ENCODE results near the gene MBP. TPM values are rescaled to one million over a fixed set of nuclear protein-coding genes. Genes with fewer than 3 reads are reported as not detected.

The MBP gene
- total RNA-seq, 1 donor from 2014 or later = 78.9 TPM

GRCh38 chr18:77031662-77032061 is 100.9 kb downstream of the MBP start:
- DNase-seq (no peak), ATAC-seq (peak; percentile 34)
- Histone ChIP-seq H3K36me3 (no peaks in the 10 kb centered on the region), H3K27me3 (no peaks in the 10 kb centered on the region), H3K4me1 (no peaks in the 10 kb centered on the region), H3K4me3 (no peak overlapping the region), H3K27ac (no peak overlapping the region), H3K9me3 (no peaks in the 10 kb centered on the region)
- TF ChIP-seq CTCF (IDR thresholded peaks at IDR 0.05) = no peak
- intact Hi-C loops (cut with DNase I) = no loop called here

GRCh38 chr18:77030201-77030600 is 102.4 kb downstream of the MBP start:
- no peak for TF ChIP-seq CTCF (IDR thresholded peaks at IDR 0.05)
- peaks cover 8% of the 10 kb centered on the region for H3K36me3 ChIP-seq
- no peaks in the 10 kb centered on the region for H3K9me3 ChIP-seq
- ATAC-seq (no peak), DNase-seq (no peak)
- intact Hi-C loops (cut with DNase I) = no loop called here
- no peak overlapping the region for H3K4me3 ChIP-seq
- H3K4me1 ChIP-seq = no peaks in the 10 kb centered on the region
- H3K27ac ChIP-seq = no peak overlapping the region
- no peaks in the 10 kb centered on the region for H3K27me3 ChIP-seq

- Histone ChIP-seq H3K27ac (no peak overlapping the region), H3K36me3 (peaks cover 11% of the 10 kb centered on the region), H3K4me1 (no peaks in the 10 kb centered on the region), H3K27me3 (no peaks in the 10 kb centered on the region), H3K4me3 (no peak overlapping the region), H3K9me3 (no peaks in the 10 kb centered on the region)
- intact Hi-C loops (cut with DNase I) = no loop called here
- ATAC-seq (no peak), DNase-seq (no peak)
- no peak for TF ChIP-seq CTCF (IDR thresholded peaks at IDR 0.05)
Measured at GRCh38 chr18:77025831-77026363, 106.7 kb downstream of the MBP start.

GRCh38 chr18:77025123-77025522 is 107.5 kb downstream of the MBP start:
- no peak for TF ChIP-seq CTCF (IDR thresholded peaks at IDR 0.05)
- ATAC-seq = no peak
- intact Hi-C loops (cut with DNase I) = no loop called here

GRCh38 chr18:77024476-77024875 is 108.1 kb downstream of the MBP start:
- Histone ChIP-seq H3K36me3 (peaks cover 11% of the 10 kb centered on the region), H3K4me3 (no peak overlapping the region), H3K4me1 (no peaks in the 10 kb centered on the region), H3K27me3 (no peaks in the 10 kb centered on the region), H3K27ac (no peak overlapping the region), H3K9me3 (no peaks in the 10 kb centered on the region)
- ATAC-seq (no peak), DNase-seq (no peak)
- no peak for TF ChIP-seq CTCF (IDR thresholded peaks at IDR 0.05)
- intact Hi-C loops (cut with DNase I) = no loop called here

More at GRCh38 chr18:77025123-77025522, 107.5 kb downstream of the MBP start:
- no peaks in the 10 kb centered on the region for H3K9me3 ChIP-seq
- H3K36me3 ChIP-seq = peaks cover 11% of the 10 kb centered on the region
- no peak for DNase-seq
- no peaks in the 10 kb centered on the region for H3K4me1 ChIP-seq
- no peak overlapping the region for H3K4me3 ChIP-seq
- H3K27ac ChIP-seq = no peak overlapping the region
- H3K27me3 ChIP-seq = no peaks in the 10 kb centered on the region
